GM12878 (cell line): ENCODE results near the gene EIF1AD. TPM values are rescaled to one million over a fixed set of nuclear protein-coding genes. Genes with fewer than 3 reads are reported as not detected.

Experiments
- CBX3 ChIP-seq: fragments of 200-600 bp; sonication (generic); IDR thresholded peaks from 2 replicates; pipeline ENCODE4 v1.6.1; 2016; ENCODE audit warnings: low read depth, borderline replicate concordance
- CREB1 ChIP-seq: IDR thresholded peaks from 2 replicates; pipeline ENCODE4 v1.6.1; 2012; ENCODE audit warnings: low read depth, mild to moderate bottlenecking, inconsistent platforms
- EGR1 ChIP-seq, 2 experiments: IDR thresholded peaks; 1 replicate in 1 of 2; 2 replicates in 1 of 2; pipeline ENCODE4 v1.6.1; 2011 to 2012; ENCODE audit warnings: low read depth in 2 of 2, low read length in 2 of 2, borderline replicate concordance in 1 of 2, mild to moderate bottlenecking in 1 of 2, moderate library complexity in 1 of 2
- IKZF2 ChIP-seq, 2 experiments: fragments of 450-650 bp; IDR thresholded peaks; 2 replicates each; pipeline ENCODE4 v1.6.1; 2017; ENCODE audit warnings: mild to moderate bottlenecking in 2 of 2, moderate library complexity in 2 of 2
- IRF4 ChIP-seq: IDR thresholded peaks from 2 replicates; pipeline ENCODE4 v1.6.1; 2011; ENCODE audit warnings: low read depth, low read length
- KAT2A ChIP-seq: conservative IDR thresholded peaks from 2 replicates; pipeline ENCODE4 v1.6.1; 2011; ENCODE audit warnings: low read depth, low read length; ENCODE audit not compliant: control insufficient read depth
- KLF5 ChIP-seq: fragments of 450-650 bp; IDR thresholded peaks from 2 replicates; pipeline ENCODE4 v1.6.1; 2014; ENCODE audit warnings: mild to moderate bottlenecking; ENCODE audit not compliant: partially characterized antibody
- NBN ChIP-seq: fragments of 450-650 bp; IDR thresholded peaks from 2 replicates; pipeline ENCODE4 v1.6.1; 2016
- PML ChIP-seq: IDR thresholded peaks from 2 replicates; pipeline ENCODE4 v1.6.1; 2012; ENCODE audit warnings: low read length, inconsistent platforms
- RCOR1 ChIP-seq: conservative IDR thresholded peaks from 2 replicates; pipeline ENCODE4 v1.6.1; 2012; ENCODE audit warnings: low read depth, low read length, improper control_type of control experiment
- SP1 ChIP-seq: IDR thresholded peaks from one replicate; pipeline ENCODE4 v1.6.1; 2011; ENCODE audit warnings: low read depth, low read length
- SREBF1 ChIP-seq: IDR thresholded peaks from 2 replicates; pipeline ENCODE4 v1.6.1; 2012; ENCODE audit warnings: mild to moderate bottlenecking, low read length
- TCF3 ChIP-seq: IDR thresholded peaks from 2 replicates; pipeline ENCODE4 v1.6.1; 2012; ENCODE audit warnings: low read depth, mild to moderate bottlenecking, low read length, borderline replicate concordance; ENCODE audit not compliant: insufficient read depth
- YY1 ChIP-seq: IDR thresholded peaks from 2 replicates; pipeline ENCODE4 v1.6.1; 2011; ENCODE audit warnings: low read depth, mild to moderate bottlenecking, low read length
- polyA plus RNA-seq, 11 experiments: library from polyadenylated mRNA; depleted of rRNA in 4 of 11; unstranded in 6 of 11; stranded (reverse) in 5 of 11; fragments of >200 nt; fragmentation: Nextera tagmentation in 4 of 11; fragmentation: Illumina TruSeq in 1 of 11; extraction: Ambion mirVana in 4 of 11; extraction: Trizol in 1 of 11; gene quantifications; 1 replicate in 1 of 11; 2 replicates in 10 of 11; pipeline versions ENCODE4 v1.2.1 to v1.2.3, GENCODE V29; 2011 to 2016; ENCODE audit warnings: inconsistent platforms in 2 of 11, missing spikeins in 2 of 11, low read depth in 1 of 11
- total RNA-seq, 4 experiments: library from RNA; depleted of rRNA in 3 of 4; stranded (reverse); fragments of >200 nt in 3 of 4; fragmentation: Illumina TruSeq in 1 of 4; extraction: Trizol in 1 of 4; gene quantifications; 2 replicates each; pipeline versions ENCODE4 v1.2.1 to v1.2.3, GENCODE V29; 2013 to 2021
- TF ChIP-seq, protein P1 (sequence below): IDR thresholded peaks from 2 replicates; pipeline ENCODE4 v1.6.1; 2012; ENCODE audit warnings: low read depth, low read length, improper control_type of control experiment
- TF ChIP-seq, protein P2 (sequence below), 3 experiments: IDR thresholded peaks in 2 of 3; conservative IDR thresholded peaks in 1 of 3; 2 replicates each; pipeline ENCODE4 v1.5.1; 2011; ENCODE audit warnings: low read depth in 3 of 3, low read length in 3 of 3, mild to moderate bottlenecking in 3 of 3, control low read depth in 2 of 3, moderate library complexity in 2 of 3, inconsistent platforms in 1 of 3, mixed read lengths in 1 of 3; ENCODE audit not compliant: control insufficient read depth in 2 of 3, insufficient read depth in 1 of 3; ENCODE audit errors: extremely low read depth in 1 of 3
- TF ChIP-seq, protein P3 (sequence below): fragments of 450-650 bp; IDR thresholded peaks from 2 replicates; pipeline ENCODE4 v1.6.1; 2017; ENCODE audit warnings: borderline replicate concordance
- TF ChIP-seq, protein P4 (sequence below): fragments of 450-650 bp; conservative IDR thresholded peaks from 2 replicates; pipeline ENCODE4 v1.6.1; 2017; ENCODE audit warnings: mild to moderate bottlenecking, moderate library complexity
- TF ChIP-seq, protein P5 (sequence below): IDR thresholded peaks from 2 replicates; pipeline ENCODE4 v1.6.1; 2011; ENCODE audit warnings: borderline replicate concordance, low read depth, mild to moderate bottlenecking, moderate library complexity, mixed read lengths, low read length; ENCODE audit not compliant: insufficient read depth; ENCODE audit errors: extremely low read length
- TF ChIP-seq, protein P6 (sequence below): fragments of 450-650 bp; formaldehyde crosslinking; IDR thresholded peaks from 2 replicates; pipeline ENCODE4 v1.5.0; 2022; ENCODE audit warnings: mild to moderate bottlenecking, missing genetic modification characterization

EIF1AD gene
- total and polyA plus RNA-seq, 10 of the 15 experiments (the other 5 are each of a cell fraction or from before 2014, with no cell fraction given) = 31.6 to 56.8 (median 39.5) TPM

DNA sequence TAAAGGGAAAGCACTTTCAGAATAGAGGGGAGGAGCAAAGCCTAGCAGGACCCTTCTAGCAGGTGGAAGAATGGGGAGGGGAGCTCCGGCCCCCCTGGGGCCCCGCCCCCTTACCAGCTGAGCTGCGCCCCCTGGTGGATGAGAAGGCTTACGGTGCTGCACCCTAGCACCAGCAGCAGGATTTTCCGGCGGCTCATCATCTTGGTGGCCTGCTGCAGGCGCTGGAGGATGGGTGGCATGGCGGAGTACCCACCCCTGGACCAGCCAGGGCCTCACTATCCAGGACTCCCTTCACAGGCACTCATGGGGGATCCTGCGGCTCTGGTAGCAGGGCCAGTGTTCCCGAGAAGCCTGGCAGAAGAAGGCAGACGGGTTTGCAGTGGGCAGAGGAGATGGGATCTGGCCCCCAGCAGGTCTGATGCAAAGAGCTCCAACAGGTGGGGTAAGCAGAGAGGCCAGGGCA is 43.3 kb upstream of the EIF1AD start (continued):
- TF ChIP-seq IKZF2 (IDR thresholded peaks at IDR 0.05) (no peak), KAT2A (no peak), RCOR1 (0 out of 2 replicates have a peak, but pooled peaks have one; percentile 44), NBN (0 out of 2 replicates have a peak, but pooled peaks have one; percentile 49), EGR1 (IDR thresholded peaks at IDR 0.05; ENCODE audit: borderline replicate concordance in 1 of 2, low read depth in 2 of 2, low read length in 2 of 2) (0 out of 3 replicates have a peak, but pooled peaks of 1 of the 2 experiments have one; percentile 20), CREB1 (no peak), SREBF1 (no peak), PML (no peak), TCF3 (0 out of 2 replicates have a peak, but pooled peaks have one; percentile 16), SP1 (peak; percentile 42), IRF4 (no peak), KLF5 (no peak), YY1 (peak; percentile 63; the same call in 1 of the 2 replicates), CBX3 (no peak)
- TF ChIP-seq, protein P1, sequence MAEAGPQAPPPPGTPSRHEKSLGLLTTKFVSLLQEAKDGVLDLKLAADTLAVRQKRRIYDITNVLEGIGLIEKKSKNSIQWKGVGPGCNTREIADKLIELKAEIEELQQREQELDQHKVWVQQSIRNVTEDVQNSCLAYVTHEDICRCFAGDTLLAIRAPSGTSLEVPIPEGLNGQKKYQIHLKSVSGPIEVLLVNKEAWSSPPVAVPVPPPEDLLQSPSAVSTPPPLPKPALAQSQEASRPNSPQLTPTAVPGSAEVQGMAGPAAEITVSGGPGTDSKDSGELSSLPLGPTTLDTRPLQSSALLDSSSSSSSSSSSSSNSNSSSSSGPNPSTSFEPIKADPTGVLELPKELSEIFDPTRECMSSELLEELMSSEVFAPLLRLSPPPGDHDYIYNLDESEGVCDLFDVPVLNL = no peak
- TF ChIP-seq, protein P2, sequence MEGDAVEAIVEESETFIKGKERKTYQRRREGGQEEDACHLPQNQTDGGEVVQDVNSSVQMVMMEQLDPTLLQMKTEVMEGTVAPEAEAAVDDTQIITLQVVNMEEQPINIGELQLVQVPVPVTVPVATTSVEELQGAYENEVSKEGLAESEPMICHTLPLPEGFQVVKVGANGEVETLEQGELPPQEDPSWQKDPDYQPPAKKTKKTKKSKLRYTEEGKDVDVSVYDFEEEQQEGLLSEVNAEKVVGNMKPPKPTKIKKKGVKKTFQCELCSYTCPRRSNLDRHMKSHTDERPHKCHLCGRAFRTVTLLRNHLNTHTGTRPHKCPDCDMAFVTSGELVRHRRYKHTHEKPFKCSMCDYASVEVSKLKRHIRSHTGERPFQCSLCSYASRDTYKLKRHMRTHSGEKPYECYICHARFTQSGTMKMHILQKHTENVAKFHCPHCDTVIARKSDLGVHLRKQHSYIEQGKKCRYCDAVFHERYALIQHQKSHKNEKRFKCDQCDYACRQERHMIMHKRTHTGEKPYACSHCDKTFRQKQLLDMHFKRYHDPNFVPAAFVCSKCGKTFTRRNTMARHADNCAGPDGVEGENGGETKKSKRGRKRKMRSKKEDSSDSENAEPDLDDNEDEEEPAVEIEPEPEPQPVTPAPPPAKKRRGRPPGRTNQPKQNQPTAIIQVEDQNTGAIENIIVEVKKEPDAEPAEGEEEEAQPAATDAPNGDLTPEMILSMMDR (IDR thresholded peaks at IDR 0.05 in 2 of 3, conservative IDR thresholded peaks at IDR 0.05 in 1 of 3; ENCODE audit: control insufficient read depth in 2 of 3, extremely low read depth in 1 of 3, insufficient read depth in 1 of 3, low read depth in 3 of 3, low read length in 3 of 3) = peak; percentile 86 to 94 (median 89)
- TF ChIP-seq, protein P3, sequence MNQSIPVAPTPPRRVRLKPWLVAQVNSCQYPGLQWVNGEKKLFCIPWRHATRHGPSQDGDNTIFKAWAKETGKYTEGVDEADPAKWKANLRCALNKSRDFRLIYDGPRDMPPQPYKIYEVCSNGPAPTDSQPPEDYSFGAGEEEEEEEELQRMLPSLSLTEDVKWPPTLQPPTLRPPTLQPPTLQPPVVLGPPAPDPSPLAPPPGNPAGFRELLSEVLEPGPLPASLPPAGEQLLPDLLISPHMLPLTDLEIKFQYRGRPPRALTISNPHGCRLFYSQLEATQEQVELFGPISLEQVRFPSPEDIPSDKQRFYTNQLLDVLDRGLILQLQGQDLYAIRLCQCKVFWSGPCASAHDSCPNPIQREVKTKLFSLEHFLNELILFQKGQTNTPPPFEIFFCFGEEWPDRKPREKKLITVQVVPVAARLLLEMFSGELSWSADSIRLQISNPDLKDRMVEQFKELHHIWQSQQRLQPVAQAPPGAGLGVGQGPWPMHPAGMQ = no peak
- TF ChIP-seq, protein P4, sequence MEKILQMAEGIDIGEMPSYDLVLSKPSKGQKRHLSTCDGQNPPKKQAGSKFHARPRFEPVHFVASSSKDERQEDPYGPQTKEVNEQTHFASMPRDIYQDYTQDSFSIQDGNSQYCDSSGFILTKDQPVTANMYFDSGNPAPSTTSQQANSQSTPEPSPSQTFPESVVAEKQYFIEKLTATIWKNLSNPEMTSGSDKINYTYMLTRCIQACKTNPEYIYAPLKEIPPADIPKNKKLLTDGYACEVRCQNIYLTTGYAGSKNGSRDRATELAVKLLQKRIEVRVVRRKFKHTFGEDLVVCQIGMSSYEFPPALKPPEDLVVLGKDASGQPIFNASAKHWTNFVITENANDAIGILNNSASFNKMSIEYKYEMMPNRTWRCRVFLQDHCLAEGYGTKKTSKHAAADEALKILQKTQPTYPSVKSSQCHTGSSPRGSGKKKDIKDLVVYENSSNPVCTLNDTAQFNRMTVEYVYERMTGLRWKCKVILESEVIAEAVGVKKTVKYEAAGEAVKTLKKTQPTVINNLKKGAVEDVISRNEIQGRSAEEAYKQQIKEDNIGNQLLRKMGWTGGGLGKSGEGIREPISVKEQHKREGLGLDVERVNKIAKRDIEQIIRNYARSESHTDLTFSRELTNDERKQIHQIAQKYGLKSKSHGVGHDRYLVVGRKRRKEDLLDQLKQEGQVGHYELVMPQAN = no peak
- TF ChIP-seq, protein P5, sequence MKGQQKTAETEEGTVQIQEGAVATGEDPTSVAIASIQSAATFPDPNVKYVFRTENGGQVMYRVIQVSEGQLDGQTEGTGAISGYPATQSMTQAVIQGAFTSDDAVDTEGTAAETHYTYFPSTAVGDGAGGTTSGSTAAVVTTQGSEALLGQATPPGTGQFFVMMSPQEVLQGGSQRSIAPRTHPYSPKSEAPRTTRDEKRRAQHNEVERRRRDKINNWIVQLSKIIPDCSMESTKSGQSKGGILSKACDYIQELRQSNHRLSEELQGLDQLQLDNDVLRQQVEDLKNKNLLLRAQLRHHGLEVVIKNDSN = no peak
- TF ChIP-seq, protein P6, sequence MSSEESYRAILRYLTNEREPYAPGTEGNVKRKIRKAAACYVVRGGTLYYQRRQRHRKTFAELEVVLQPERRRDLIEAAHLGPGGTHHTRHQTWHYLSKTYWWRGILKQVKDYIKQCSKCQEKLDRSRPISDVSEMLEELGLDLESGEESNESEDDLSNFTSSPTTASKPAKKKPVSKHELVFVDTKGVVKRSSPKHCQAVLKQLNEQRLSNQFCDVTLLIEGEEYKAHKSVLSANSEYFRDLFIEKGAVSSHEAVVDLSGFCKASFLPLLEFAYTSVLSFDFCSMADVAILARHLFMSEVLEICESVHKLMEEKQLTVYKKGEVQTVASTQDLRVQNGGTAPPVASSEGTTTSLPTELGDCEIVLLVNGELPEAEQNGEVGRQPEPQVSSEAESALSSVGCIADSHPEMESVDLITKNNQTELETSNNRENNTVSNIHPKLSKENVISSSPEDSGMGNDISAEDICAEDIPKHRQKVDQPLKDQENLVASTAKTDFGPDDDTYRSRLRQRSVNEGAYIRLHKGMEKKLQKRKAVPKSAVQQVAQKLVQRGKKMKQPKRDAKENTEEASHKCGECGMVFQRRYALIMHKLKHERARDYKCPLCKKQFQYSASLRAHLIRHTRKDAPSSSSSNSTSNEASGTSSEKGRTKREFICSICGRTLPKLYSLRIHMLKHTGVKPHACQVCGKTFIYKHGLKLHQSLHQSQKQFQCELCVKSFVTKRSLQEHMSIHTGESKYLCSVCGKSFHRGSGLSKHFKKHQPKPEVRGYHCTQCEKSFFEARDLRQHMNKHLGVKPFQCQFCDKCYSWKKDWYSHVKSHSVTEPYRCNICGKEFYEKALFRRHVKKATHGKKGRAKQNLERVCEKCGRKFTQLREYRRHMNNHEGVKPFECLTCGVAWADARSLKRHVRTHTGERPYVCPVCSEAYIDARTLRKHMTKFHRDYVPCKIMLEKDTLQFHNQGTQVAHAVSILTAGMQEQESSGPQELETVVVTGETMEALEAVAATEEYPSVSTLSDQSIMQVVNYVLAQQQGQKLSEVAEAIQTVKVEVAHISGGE (CRISPR knock-in tag) = no peak
